MCF 10A (cell line): ENCODE data around the gene PGAM5. TPM values are rescaled to one million over a fixed set of nuclear protein-coding genes. Genes with fewer than 3 reads are reported as not detected.

Experiments
- BruUV-seq: library from RNA; stranded (reverse); fragments of 400-500 nt; replicated peaks from 2 replicates; lab custom pipeline; 2021; lab: Mats Ljungman, UMichigan
- CTCF ChIA-PET: fragments of 300-600 bp; sonication (Branson Sonifier 250); formaldehyde crosslinking; extraction: SDS; loops from one replicate; lab custom pipeline; 2021; ENCODE audit warnings: antibody characterized with exemption, inconsistent platforms; lab: Yijun Ruan, JAX
- POLR2A ChIA-PET: fragments of 300-600, 350-650 bp; sonication (Branson Sonifier 250); formaldehyde crosslinking; extraction: SDS; loops from one replicate; lab custom pipeline; 2020; ENCODE audit warnings: antibody characterized with exemption, inconsistent platforms; lab: Yijun Ruan, JAX
- DNase-seq: peaks from one replicate; pipeline ENCODE4 v3.0.0-alpha.2; 2018; ENCODE audit not compliant: unreplicated experiment
- H3K27ac Mint-ChIP-seq: one replicate; pipeline ENCODE4 v1.8.0; 2022; ENCODE audit warnings: mild to moderate bottlenecking, low read depth, mixed read lengths; ENCODE audit not compliant: unreplicated experiment
- H3K27me3 Mint-ChIP-seq: one replicate; pipeline ENCODE4 v1.8.0; 2022; ENCODE audit warnings: mixed read lengths; ENCODE audit not compliant: insufficient read depth, unreplicated experiment
- H3K36me3 Mint-ChIP-seq: one replicate; pipeline ENCODE4 v1.8.0; 2022; ENCODE audit warnings: mild to moderate bottlenecking, moderate library complexity, mixed read lengths; ENCODE audit not compliant: insufficient read depth, unreplicated experiment
- H3K4me1 Mint-ChIP-seq: one replicate; pipeline ENCODE4 v1.8.0; 2022; ENCODE audit warnings: mixed read lengths; ENCODE audit not compliant: insufficient read depth, unreplicated experiment
- H3K4me3 Mint-ChIP-seq: one replicate; pipeline ENCODE4 v1.8.0; 2022; ENCODE audit warnings: mild to moderate bottlenecking, moderate library complexity, mixed read lengths; ENCODE audit not compliant: unreplicated experiment
- H3K9me3 Mint-ChIP-seq: one replicate; pipeline ENCODE4 v1.8.0; 2022; ENCODE audit warnings: mixed read lengths; ENCODE audit not compliant: unreplicated experiment
- CTCF ChIP-seq: fragments of 200-600 bp; IDR thresholded peaks from one replicate; pipeline ENCODE4 v1.8.0; 2022; ENCODE audit warnings: antibody characterized with exemption, mild to moderate bottlenecking; ENCODE audit not compliant: unreplicated experiment
- intact Hi-C: fragments of 100-400 bp; cut with micrococcal nuclease; formaldehyde crosslinking; loops from 2 replicates; pipeline ENCODE4 v1.14.1; 2022
- total RNA-seq: library from RNA; stranded (reverse); gene quantifications from 2 replicates; pipeline ENCODE4 v1.2.3, GENCODE V29; 2022

PGAM5 gene
- total RNA-seq, 1 experiment from 2014 or later = 84.0 TPM

- H3K27ac Mint-ChIP-seq = no peak overlapping the region
- intact Hi-C loops = no loop called here
- ChIA-PET POLR2A (no interaction called here), CTCF (interaction anchor here (0.7 kb wide), 1 partner anchor 9 kb away, joined by 3 read pairs; no protein-coding TSS in a partner anchor)
- TF ChIP-seq CTCF = no peak
- H3K9me3 Mint-ChIP-seq = no peaks in the 10 kb centered on the region
- no peaks in the 10 kb centered on the region for H3K27me3 Mint-ChIP-seq
- BruUV-seq = no TSS peak
- no peak for DNase-seq
- H3K4me1 Mint-ChIP-seq = no peaks in the 10 kb centered on the region
- H3K4me3 Mint-ChIP-seq = no peak overlapping the region
- H3K36me3 Mint-ChIP-seq = peaks cover 97% of the 10 kb centered on the region
Measured at GRCh38 chr12:132736913-132737312, 26.3 kb downstream of the PGAM5 start.

GRCh38 chr12:132739600-132740312 lies 29.1 kb downstream of the PGAM5 start:
- peaks cover 99% of the 10 kb centered on the region for H3K36me3 Mint-ChIP-seq
- BruUV-seq = no TSS peak

GRCh38 chr12:132740313-132740646 lies 29.6 kb downstream of the PGAM5 start:
- H3K27ac Mint-ChIP-seq = no peak overlapping the region
- ChIA-PET CTCF (no interaction called here), POLR2A (interaction anchor here (3.0 kb wide), 1 partner anchor 10 kb away, joined by 10 read pairs; no protein-coding TSS in a partner anchor)
- no peaks in the 10 kb centered on the region for H3K27me3 Mint-ChIP-seq
- H3K4me1 Mint-ChIP-seq = no peaks in the 10 kb centered on the region
- intact Hi-C loops = no loop called here
- H3K9me3 Mint-ChIP-seq = no peaks in the 10 kb centered on the region
- H3K36me3 Mint-ChIP-seq = peaks cover 99% of the 10 kb centered on the region
- no peak for TF ChIP-seq CTCF
- BruUV-seq = no TSS peak
- no peak for DNase-seq
- no peak overlapping the region for H3K4me3 Mint-ChIP-seq

More at GRCh38 chr12:132739600-132740312, 29.1 kb downstream of the PGAM5 start:
- no peak for DNase-seq
- CTCF ChIA-PET = no interaction called here
- TF ChIP-seq CTCF = no peak
- POLR2A ChIA-PET = interaction anchor here (3.0 kb wide), 1 partner anchor 11 kb away, joined by 10 read pairs; no protein-coding TSS in a partner anchor
- H3K9me3 Mint-ChIP-seq = no peaks in the 10 kb centered on the region
- H3K27ac Mint-ChIP-seq = no peak overlapping the region
- H3K4me1 Mint-ChIP-seq = no peaks in the 10 kb centered on the region
- no peak overlapping the region for H3K4me3 Mint-ChIP-seq
- intact Hi-C loops = no loop called here
- H3K27me3 Mint-ChIP-seq = no peaks in the 10 kb centered on the region

- DNase-seq = no peak
- peaks cover 99% of the 10 kb centered on the region for H3K36me3 Mint-ChIP-seq
- no peaks in the 10 kb centered on the region for H3K27me3 Mint-ChIP-seq
- no peak overlapping the region for H3K27ac Mint-ChIP-seq
- H3K9me3 Mint-ChIP-seq = no peaks in the 10 kb centered on the region
- H3K4me1 Mint-ChIP-seq = no peaks in the 10 kb centered on the region
- ChIA-PET POLR2A (interaction anchor here (1.3 to 3.0 kb wide), 2 partner anchors 10 to 20 kb away, joined by 4 to 10 read pairs; no protein-coding TSS in a partner anchor), CTCF (no interaction called here)
- no peak overlapping the region for H3K4me3 Mint-ChIP-seq
- intact Hi-C loops = no loop called here
- BruUV-seq = no TSS peak
- no peak for TF ChIP-seq CTCF
Measured at GRCh38 chr12:132740652-132741051, 30.0 kb downstream of the PGAM5 start.
